22Rv1 (cell line): ENCODE measurements around the gene UCKL1.

Source experiments
- CTCF ChIP-seq: fragments of 450-650 bp; IDR thresholded peaks from 2 replicates; pipeline ENCODE4 v1.5.1; 2017; ENCODE audit warnings: mild to moderate bottlenecking
- ZFX ChIP-seq: fragments of 450-650 bp; IDR thresholded peaks from 2 replicates; pipeline ENCODE4 v1.6.1; 2017; ENCODE audit warnings: antibody characterized with exemption, borderline replicate concordance

DNA sequence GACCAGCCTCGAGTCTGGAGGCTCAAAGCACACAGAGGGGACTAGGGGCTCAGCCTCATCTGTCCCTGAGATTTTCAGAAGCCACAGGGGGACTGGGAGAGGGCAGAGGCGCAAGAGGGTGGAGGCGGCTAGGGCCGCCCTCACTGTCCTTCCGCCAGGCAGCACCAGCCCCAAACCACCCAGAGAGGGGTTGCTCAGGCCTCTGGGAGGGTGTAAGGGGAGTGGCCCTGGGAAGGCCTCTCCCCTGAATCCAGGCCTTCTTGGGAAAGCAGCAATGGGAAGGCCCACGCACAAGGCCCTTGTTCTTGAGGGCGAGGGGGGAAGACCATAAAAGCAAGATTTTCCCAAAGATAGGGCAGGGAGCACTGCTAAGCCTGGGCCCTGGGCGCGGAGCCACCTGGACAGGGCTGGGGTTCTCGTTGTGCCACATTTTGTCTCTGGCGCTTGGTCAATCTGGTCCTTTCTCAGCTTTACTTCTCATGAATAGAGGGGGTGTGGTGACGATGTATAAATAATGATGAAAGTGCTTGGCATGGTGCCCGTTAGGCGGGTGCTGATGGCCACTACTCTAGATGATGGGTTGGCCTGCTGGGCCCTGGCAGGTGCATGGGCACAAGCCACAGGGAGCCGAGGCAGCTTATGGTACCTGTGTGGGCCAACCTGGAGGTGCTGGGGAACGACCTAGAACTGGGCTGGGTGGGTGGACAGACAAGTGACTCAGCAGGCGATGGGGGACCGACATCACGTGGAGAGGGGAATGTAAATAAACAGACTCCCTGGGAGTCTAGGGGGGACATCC, 18.4 kb upstream of the UCKL1 start:
- TF ChIP-seq CTCF (no peak), ZFX (no peak)
